HEK293 (cell line): Measurements from ENCODE around the gene ARL15.

Experiments used
- CTCF ChIA-PET: fragments of 350-600 bp; formaldehyde crosslinking; extraction: SDS; loops from one replicate; lab custom pipeline; 2021; ENCODE audit warnings: antibody characterized with exemption; lab: Yijun Ruan, JAX
- POLR2A ChIA-PET: fragments of 300-600 bp; formaldehyde crosslinking; extraction: SDS; loops from one replicate; lab custom pipeline; 2020; ENCODE audit warnings: antibody characterized with exemption, inconsistent platforms; lab: Yijun Ruan, JAX
- H3K27ac ChIP-seq: fragments of 200-500 bp; sonication (Bioruptor generic); 2 replicates; pipeline ENCODE4 v1.5.1; 2014; ENCODE audit warnings: low read depth, low read length, control low read depth, inconsistent platforms; ENCODE audit errors: extremely low read depth
- H3K36me3 ChIP-seq, 2 experiments: fragments of 200-500 bp in 1 of 2; sonication (Bioruptor generic) in 1 of 2; 1 replicate in 1 of 2; 2 replicates in 1 of 2; pipeline ENCODE4 v1.5.1; 2014 to 2017; ENCODE audit warnings: inconsistent platforms in 2 of 2, low read length in 2 of 2; ENCODE audit not compliant: control insufficient read depth in 2 of 2, insufficient read depth in 1 of 2
- H3K4me1 ChIP-seq: fragments of 200-500 bp; sonication (Bioruptor generic); 2 replicates; pipeline ENCODE4 v1.5.1; 2014; ENCODE audit warnings: mild to moderate bottlenecking, low read length, inconsistent platforms; ENCODE audit not compliant: control insufficient read depth, insufficient read depth
- H3K4me3 ChIP-seq: 2 replicates; pipeline ENCODE4 v1.5.1; 2011; ENCODE audit warnings: low read depth, mild to moderate bottlenecking, control low read depth, low read length, moderate library complexity
- H3K9me3 ChIP-seq: fragments of 200-500 bp; sonication (Bioruptor generic); 2 replicates; pipeline ENCODE4 v1.5.1; 2014; ENCODE audit warnings: low read depth, low read length, inconsistent platforms; ENCODE audit not compliant: control insufficient read depth, insufficient read depth
- KLF10 ChIP-seq: fragments of 450-650 bp; IDR thresholded peaks from 2 replicates; pipeline ENCODE4 v1.5.1; 2018; ENCODE audit warnings: missing biosample characterization, mild to moderate bottlenecking, missing genetic modification characterization
- KLF7 ChIP-seq: fragments of 450-650 bp; formaldehyde crosslinking; IDR thresholded peaks from 2 replicates; pipeline ENCODE4 v1.5.1; 2016; ENCODE audit warnings: missing biosample characterization, missing genetic modification characterization, borderline replicate concordance
- OSR2 ChIP-seq: fragments of 450-650 bp; formaldehyde crosslinking; IDR thresholded peaks from 2 replicates; pipeline ENCODE4 v1.5.1; 2016; ENCODE audit warnings: missing biosample characterization, missing genetic modification characterization
- SP2 ChIP-seq: fragments of 450-650 bp; formaldehyde crosslinking; IDR thresholded peaks from 2 replicates; pipeline ENCODE4 v1.5.1; 2016; ENCODE audit warnings: missing biosample characterization, missing genetic modification characterization
- ZFP69B ChIP-seq: fragments of 450-650 bp; formaldehyde crosslinking; IDR thresholded peaks from 2 replicates; pipeline ENCODE4 v1.5.1; 2016; ENCODE audit warnings: missing biosample characterization, missing genetic modification characterization
- ZIC2 ChIP-seq: fragments of 450-650 bp; formaldehyde crosslinking; IDR thresholded peaks from 2 replicates; pipeline ENCODE4 v1.5.1; 2016; ENCODE audit warnings: missing biosample characterization, missing genetic modification characterization
- ZNF121 ChIP-seq: fragments of 450-650 bp; formaldehyde crosslinking; IDR thresholded peaks from 2 replicates; pipeline ENCODE4 v1.5.1; 2016; ENCODE audit warnings: missing biosample characterization, missing genetic modification characterization
- ZNF174 ChIP-seq: fragments of 450-650 bp; formaldehyde crosslinking; IDR thresholded peaks from 2 replicates; pipeline ENCODE4 v1.5.0; 2017; ENCODE audit warnings: missing biosample characterization, mild to moderate bottlenecking, missing genetic modification characterization
- ZNF23 ChIP-seq: fragments of 450-650 bp; formaldehyde crosslinking; IDR thresholded peaks from 2 replicates; pipeline ENCODE4 v1.5.1; 2016; ENCODE audit warnings: missing biosample characterization, missing genetic modification characterization, borderline replicate concordance
- ZNF239 ChIP-seq: fragments of 450-650 bp; formaldehyde crosslinking; IDR thresholded peaks from 2 replicates; pipeline ENCODE4 v1.5.1; 2016; ENCODE audit warnings: missing biosample characterization, missing genetic modification characterization
- ZNF473 ChIP-seq: fragments of 450-650 bp; formaldehyde crosslinking; IDR thresholded peaks from 2 replicates; pipeline ENCODE4 v1.5.1; 2017; ENCODE audit warnings: missing biosample characterization, missing genetic modification characterization
- ZNF544 ChIP-seq: fragments of 450-650 bp; formaldehyde crosslinking; IDR thresholded peaks from 2 replicates; pipeline ENCODE4 v1.5.0; 2017; ENCODE audit warnings: missing biosample characterization, missing genetic modification characterization
- ZNF558 ChIP-seq: fragments of 450-650 bp; formaldehyde crosslinking; IDR thresholded peaks from 2 replicates; pipeline ENCODE4 v1.5.1; 2016; ENCODE audit warnings: missing biosample characterization, missing genetic modification characterization
- ZNF701 ChIP-seq: fragments of 450-650 bp; formaldehyde crosslinking; IDR thresholded peaks from 2 replicates; pipeline ENCODE4 v1.5.1; 2016; ENCODE audit warnings: missing biosample characterization, missing genetic modification characterization
- ZNF792 ChIP-seq: fragments of 450-650 bp; formaldehyde crosslinking; IDR thresholded peaks from 2 replicates; pipeline ENCODE4 v1.5.1; 2016; ENCODE audit warnings: missing biosample characterization, missing genetic modification characterization
- ZNF837 ChIP-seq: fragments of 450-650 bp; formaldehyde crosslinking; IDR thresholded peaks from 2 replicates; pipeline ENCODE4 v1.5.1; 2016; ENCODE audit warnings: missing biosample characterization, missing genetic modification characterization
- TF ChIP-seq, protein P1 (sequence below): fragments of 450-650 bp; formaldehyde crosslinking; IDR thresholded peaks from 2 replicates; pipeline ENCODE4 v1.5.1; 2017; ENCODE audit warnings: missing biosample characterization, missing genetic modification characterization
- TF ChIP-seq, protein P2 (sequence below): fragments of 450-650 bp; formaldehyde crosslinking; IDR thresholded peaks from 2 replicates; pipeline ENCODE4 v1.5.1; 2016; ENCODE audit warnings: missing biosample characterization, missing genetic modification characterization
- TF ChIP-seq, protein P3 (sequence below): IDR thresholded peaks from 2 replicates; pipeline ENCODE4 v1.6.1; 2011; ENCODE audit warnings: mild to moderate bottlenecking, low read depth, low read length, borderline replicate concordance
- TF ChIP-seq, protein P4 (sequence below): fragments of 450-650 bp; formaldehyde crosslinking; IDR thresholded peaks from 2 replicates; pipeline ENCODE4 v1.5.1; 2017; ENCODE audit warnings: missing biosample characterization, missing genetic modification characterization
- TF ChIP-seq, protein P5 (sequence below): fragments of 450-650 bp; formaldehyde crosslinking; IDR thresholded peaks from 2 replicates; pipeline ENCODE4 v1.5.1; 2016; ENCODE audit warnings: missing biosample characterization, missing genetic modification characterization
- TF ChIP-seq, protein P6 (sequence below): fragments of 450-650 bp; formaldehyde crosslinking; IDR thresholded peaks from 2 replicates; pipeline ENCODE4; 2016; ENCODE audit warnings: missing biosample characterization, missing genetic modification characterization
- TF ChIP-seq, protein P7 (sequence below): fragments of 450-650 bp; formaldehyde crosslinking; IDR thresholded peaks from 2 replicates; pipeline ENCODE4 v1.5.1; 2016; ENCODE audit warnings: missing biosample characterization, missing genetic modification characterization

ARL15 gene

DNA sequence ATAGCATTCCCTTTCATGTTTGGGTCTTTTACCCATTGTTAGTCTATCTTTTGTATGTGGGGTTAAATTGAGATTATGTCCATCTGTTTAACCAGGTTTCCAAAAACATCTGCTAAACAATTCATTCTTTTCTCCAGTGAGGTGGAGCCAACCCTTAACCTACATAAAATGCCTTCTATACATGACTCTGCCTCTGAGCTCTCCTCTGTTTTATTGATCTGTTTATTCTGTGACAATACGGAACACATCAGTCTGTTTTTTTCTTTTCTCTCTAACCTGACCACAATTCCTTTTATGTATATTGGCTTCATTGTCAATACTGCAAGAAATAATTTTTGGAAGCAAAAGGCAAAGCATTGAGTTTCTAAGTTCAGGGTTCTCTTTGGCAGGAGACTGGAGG lies 9.9 kb upstream of the ARL15 start (continued):
- TF ChIP-seq, protein P1, sequence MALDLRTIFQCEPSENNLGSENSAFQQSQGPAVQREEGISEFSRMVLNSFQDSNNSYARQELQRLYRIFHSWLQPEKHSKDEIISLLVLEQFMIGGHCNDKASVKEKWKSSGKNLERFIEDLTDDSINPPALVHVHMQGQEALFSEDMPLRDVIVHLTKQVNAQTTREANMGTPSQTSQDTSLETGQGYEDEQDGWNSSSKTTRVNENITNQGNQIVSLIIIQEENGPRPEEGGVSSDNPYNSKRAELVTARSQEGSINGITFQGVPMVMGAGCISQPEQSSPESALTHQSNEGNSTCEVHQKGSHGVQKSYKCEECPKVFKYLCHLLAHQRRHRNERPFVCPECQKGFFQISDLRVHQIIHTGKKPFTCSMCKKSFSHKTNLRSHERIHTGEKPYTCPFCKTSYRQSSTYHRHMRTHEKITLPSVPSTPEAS (tag by site-specific recombination): no peak
- no peak for TF ChIP-seq ZNF792
- TF ChIP-seq SP2: no peak
- TF ChIP-seq, protein P2, sequence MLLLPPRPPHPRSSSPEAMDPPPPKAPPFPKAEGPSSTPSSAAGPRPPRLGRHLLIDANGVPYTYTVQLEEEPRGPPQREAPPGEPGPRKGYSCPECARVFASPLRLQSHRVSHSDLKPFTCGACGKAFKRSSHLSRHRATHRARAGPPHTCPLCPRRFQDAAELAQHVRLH (tag by site-specific recombination): no peak
- TF ChIP-seq, protein P3, sequence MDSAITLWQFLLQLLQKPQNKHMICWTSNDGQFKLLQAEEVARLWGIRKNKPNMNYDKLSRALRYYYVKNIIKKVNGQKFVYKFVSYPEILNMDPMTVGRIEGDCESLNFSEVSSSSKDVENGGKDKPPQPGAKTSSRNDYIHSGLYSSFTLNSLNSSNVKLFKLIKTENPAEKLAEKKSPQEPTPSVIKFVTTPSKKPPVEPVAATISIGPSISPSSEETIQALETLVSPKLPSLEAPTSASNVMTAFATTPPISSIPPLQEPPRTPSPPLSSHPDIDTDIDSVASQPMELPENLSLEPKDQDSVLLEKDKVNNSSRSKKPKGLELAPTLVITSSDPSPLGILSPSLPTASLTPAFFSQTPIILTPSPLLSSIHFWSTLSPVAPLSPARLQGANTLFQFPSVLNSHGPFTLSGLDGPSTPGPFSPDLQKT: no peak
- TF ChIP-seq, protein P4, sequence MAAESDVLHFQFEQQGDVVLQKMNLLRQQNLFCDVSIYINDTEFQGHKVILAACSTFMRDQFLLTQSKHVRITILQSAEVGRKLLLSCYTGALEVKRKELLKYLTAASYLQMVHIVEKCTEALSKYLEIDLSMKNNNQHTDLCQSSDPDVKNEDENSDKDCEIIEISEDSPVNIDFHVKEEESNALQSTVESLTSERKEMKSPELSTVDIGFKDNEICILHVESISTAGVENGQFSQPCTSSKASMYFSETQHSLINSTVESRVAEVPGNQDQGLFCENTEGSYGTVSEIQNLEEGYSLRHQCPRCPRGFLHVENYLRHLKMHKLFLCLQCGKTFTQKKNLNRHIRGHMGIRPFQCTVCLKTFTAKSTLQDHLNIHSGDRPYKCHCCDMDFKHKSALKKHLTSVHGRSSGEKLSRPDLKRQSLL: no peak

DNA sequence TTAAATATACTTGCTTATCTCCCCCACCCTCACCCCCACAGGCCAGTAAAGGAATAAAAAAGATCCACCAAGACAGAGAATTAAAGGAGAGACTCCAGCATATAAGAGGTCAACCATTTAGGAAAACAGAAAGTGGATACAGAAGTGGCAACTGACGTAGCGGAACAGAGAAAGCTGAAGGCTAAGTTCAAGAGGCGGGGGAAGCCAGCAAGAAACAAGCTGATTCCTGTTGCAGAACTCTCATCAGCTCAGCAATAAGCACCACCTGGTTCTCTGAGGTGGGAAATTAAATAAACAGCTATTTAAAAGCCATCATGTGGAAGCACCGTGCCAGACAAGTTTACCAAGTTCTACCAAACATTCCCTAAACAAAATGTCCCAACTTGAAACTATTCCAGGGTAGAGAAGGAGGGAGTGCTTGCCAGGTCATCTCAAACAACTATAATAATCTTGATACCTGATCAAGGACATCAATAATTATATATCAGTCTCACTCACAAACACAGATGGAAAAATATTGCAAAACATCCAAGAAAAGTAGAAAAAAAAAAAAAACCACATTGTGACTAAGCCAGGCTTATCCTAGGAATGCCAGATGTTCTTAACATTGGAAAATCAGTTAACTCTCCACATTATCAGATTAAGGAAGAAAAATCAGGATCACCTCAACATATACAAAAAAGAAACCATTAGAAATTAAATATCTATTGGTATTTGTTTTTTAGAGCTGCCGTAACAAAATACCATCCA lies 7.3 kb upstream of the ARL15 start:
- TF ChIP-seq ZNF121 (tag by site-specific recombination) (no peak), ZNF558 (tag by site-specific recombination) (no peak)
- TF ChIP-seq, all 188 proteins: peak for 0
- Histone ChIP-seq H3K36me3 (no peaks in the 10 kb centered on the region), H3K27ac (no peak overlapping the region), H3K9me3 (no peaks in the 10 kb centered on the region), H3K4me3 (no peak overlapping the region), H3K4me1 (no peaks in the 10 kb centered on the region)
- ChIA-PET POLR2A (no interaction called here), CTCF (interaction anchor here (0.6 to 1.2 kb wide), 3 partner anchors 70 to 121 kb away, joined by 3 read pairs; no protein-coding TSS in a partner anchor)

DNA sequence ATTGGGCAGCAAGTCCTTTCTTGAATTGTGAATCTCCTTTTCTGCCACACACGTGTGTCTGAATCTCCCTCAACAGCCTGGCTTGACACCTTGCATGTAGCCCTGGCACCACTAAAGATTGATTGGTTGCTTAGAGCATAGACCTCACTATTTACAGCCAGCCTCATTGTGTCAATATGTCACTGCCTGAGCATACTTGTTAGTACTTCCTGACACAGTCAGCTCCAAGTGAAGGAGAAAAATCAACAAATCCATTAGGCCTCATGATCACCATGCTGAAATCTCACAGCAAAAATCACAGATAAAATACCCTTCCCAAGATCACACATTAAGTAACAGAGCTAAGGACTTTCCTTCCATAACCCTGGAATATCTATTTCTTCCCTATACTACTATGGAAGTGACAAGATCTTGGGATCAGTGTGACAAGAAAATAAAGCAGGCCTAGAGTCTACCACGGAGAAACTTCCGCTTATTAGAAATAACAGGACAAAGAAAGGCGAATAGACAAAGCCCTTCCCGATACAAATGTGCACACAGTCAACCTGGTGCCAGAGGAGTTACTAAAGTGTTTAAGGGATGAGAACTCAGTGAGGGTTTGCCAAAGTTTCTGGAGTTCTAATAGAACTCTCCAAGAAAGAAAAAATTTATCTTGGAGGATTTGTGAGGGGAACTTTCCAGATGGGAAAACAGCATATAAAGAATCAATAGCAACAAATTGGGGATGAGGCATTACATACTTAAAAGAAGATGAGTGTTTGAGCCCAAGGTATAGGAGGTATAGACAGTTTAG lies 5.6 kb upstream of the ARL15 start:
- ChIA-PET POLR2A (no interaction called here), CTCF (interaction anchor here (1.9 kb wide), 1 partner anchor 103 kb away, joined by 6 read pairs; no protein-coding TSS in a partner anchor)
- no peaks in the 10 kb centered on the region for H3K36me3 ChIP-seq
- TF ChIP-seq ZNF239 (tag by site-specific recombination): no peak
- TF ChIP-seq, protein P5, sequence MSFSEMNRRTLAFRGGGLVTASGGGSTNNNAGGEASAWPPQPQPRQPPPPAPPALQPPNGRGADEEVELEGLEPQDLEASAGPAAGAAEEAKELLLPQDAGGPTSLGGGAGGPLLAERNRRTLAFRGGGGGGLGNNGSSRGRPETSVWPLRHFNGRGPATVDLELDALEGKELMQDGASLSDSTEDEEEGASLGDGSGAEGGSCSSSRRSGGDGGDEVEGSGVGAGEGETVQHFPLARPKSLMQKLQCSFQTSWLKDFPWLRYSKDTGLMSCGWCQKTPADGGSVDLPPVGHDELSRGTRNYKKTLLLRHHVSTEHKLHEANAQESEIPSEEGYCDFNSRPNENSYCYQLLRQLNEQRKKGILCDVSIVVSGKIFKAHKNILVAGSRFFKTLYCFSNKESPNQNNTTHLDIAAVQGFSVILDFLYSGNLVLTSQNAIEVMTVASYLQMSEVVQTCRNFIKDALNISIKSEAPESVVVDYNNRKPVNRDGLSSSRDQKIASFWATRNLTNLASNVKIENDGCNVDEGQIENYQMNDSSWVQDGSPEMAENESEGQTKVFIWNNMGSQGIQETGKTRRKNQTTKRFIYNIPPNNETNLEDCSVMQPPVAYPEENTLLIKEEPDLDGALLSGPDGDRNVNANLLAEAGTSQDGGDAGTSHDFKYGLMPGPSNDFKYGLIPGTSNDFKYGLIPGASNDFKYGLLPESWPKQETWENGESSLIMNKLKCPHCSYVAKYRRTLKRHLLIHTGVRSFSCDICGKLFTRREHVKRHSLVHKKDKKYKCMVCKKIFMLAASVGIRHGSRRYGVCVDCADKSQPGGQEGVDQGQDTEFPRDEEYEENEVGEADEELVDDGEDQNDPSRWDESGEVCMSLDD (tag by site-specific recombination): no peak
- no peak for TF ChIP-seq ZFP69B (tag by site-specific recombination)
- TF ChIP-seq ZNF544 (tag by site-specific recombination): no peak
- no peak for TF ChIP-seq ZNF23 (tag by site-specific recombination)
- TF ChIP-seq, protein P6, sequence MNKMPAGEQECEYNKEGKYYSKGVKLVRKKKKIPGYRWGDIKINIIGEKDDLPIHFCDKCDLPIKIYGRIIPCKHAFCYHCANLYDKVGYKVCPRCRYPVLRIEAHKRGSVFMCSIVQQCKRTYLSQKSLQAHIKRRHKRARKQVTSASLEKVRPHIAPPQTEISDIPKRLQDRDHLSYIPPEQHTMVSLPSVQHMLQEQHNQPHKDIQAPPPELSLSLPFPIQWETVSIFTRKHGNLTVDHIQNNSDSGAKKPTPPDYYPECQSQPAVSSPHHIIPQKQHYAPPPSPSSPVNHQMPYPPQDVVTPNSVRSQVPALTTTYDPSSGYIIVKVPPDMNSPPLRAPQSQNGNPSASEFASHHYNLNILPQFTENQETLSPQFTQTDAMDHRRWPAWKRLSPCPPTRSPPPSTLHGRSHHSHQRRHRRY (tag by site-specific recombination): no peak
- TF ChIP-seq KLF7 (tag by site-specific recombination): no peak
- TF ChIP-seq ZNF473 (tag by site-specific recombination): no peak
- TF ChIP-seq ZNF837 (tag by site-specific recombination): no peak
- no peak for TF ChIP-seq ZNF174
- TF ChIP-seq, protein P7, sequence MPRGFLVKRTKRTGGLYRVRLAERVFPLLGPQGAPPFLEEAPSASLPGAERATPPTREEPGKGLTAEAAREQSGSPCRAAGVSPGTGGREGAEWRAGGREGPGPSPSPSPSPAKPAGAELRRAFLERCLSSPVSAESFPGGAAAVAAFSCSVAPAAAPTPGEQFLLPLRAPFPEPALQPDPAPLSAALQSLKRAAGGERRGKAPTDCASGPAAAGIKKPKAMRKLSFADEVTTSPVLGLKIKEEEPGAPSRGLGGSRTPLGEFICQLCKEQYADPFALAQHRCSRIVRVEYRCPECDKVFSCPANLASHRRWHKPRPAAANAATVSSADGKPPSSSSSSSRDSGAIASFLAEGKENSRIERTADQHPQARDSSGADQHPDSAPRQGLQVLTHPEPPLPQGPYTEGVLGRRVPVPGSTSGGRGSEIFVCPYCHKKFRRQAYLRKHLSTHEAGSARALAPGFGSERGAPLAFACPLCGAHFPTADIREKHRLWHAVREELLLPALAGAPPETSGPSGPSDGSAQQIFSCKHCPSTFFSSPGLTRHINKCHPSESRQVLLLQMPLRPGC (tag by site-specific recombination): no peak
- TF ChIP-seq KLF10 (tag by site-specific recombination): no peak
- TF ChIP-seq OSR2: no peak
- no peak for TF ChIP-seq ZIC2 (tag by site-specific recombination)
- no peak for TF ChIP-seq ZNF701

More for the DNA sequence above, 5.6 kb upstream of the ARL15 start:
- H3K9me3 ChIP-seq: no peaks in the 10 kb centered on the region
- no peak overlapping the region for H3K27ac ChIP-seq
- H3K4me3 ChIP-seq: no peak overlapping the region
- no peaks in the 10 kb centered on the region for H3K4me1 ChIP-seq
